ENCODE data around the gene MAD1L1.

Gene MAD1L1

DNA sequence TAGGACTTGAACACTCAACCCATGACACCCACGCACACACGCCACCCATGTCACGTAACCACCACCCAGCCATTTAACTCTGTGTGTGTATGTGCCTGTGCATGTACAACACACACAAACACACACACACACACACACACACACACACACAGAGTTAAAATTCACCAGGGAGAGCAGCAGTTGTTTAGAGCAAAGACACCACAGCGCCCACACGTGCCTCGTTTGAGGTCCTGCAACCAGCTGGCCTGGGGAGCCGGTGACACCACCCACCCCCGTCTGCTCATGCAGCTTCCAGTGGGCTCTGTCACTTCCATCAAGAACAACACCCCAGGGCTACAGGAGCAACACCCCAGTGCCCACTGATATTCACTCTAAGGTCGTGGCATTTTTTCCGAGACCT is 465.2 kb downstream of the MAD1L1 start:
- Histone ChIP-seq H3K27me3 (ENCODE audit: control insufficient read depth, insufficient read depth, low read length) (no peaks in the 10 kb centered on the region), H3K36me3 (ENCODE audit: control insufficient read depth, insufficient read depth, low read length) (no peaks in the 10 kb centered on the region)

More for the DNA sequence above, 465.2 kb downstream of the MAD1L1 start:
- no peaks in the 10 kb centered on the region for H3K9me3 ChIP-seq (ENCODE audit: control insufficient read depth, insufficient read depth, low read length)
- no peak overlapping the region for H3K9ac ChIP-seq (ENCODE audit: low read depth, low read length)
- no peak overlapping the region for H3K4me3 ChIP-seq (ENCODE audit: low read depth, low read length)
- no peaks in the 10 kb centered on the region for H3K4me1 ChIP-seq (ENCODE audit: control insufficient read depth, insufficient read depth, low read length)
